DND-41 (cell line): Measurements from ENCODE around the gene MYO1E.

ENCODE experiments used
- ATAC-seq: fragments of 200-7000 bp; cut with Tn5 transposase; 3 replicates; pipeline ENCODE4 v1.9.1; 2021; ENCODE audit warnings: low read depth; ENCODE audit not compliant: insufficient read depth
- DNase-seq: peaks from one replicate; pipeline ENCODE4 v3.0.0-alpha.2; 2020
- H2AFZ ChIP-seq: 2 replicates; pipeline ENCODE4 v1.6.0; 2012; ENCODE audit warnings: low read depth, low read length
- H3K27ac ChIP-seq: 2 replicates; pipeline ENCODE4 v1.5.1; 2012; ENCODE audit warnings: low read length, inconsistent platforms
- H3K27me3 ChIP-seq: fragments of 200-600 bp; sonication (generic); 2 replicates; pipeline ENCODE4 v1.6.0; 2012; ENCODE audit warnings: low read length, mild to moderate bottlenecking, inconsistent platforms; ENCODE audit not compliant: insufficient read depth, poor library complexity
- H3K36me3 ChIP-seq: 2 replicates; pipeline ENCODE4 v1.5.1; 2012; ENCODE audit warnings: low read length, inconsistent platforms; ENCODE audit not compliant: insufficient read depth
- H3K4me1 ChIP-seq: 2 replicates; pipeline ENCODE4 v1.5.1; 2012; ENCODE audit warnings: mild to moderate bottlenecking, low read length; ENCODE audit not compliant: insufficient read depth
- H3K4me2 ChIP-seq: 2 replicates; pipeline ENCODE4 v1.6.0; 2012; ENCODE audit warnings: mild to moderate bottlenecking, moderate library complexity, low read length, inconsistent platforms; ENCODE audit not compliant: insufficient read depth
- H3K4me3 ChIP-seq, 2 experiments: fragments of 200-600 bp in 1 of 2; shearing (Covaris generic) in 1 of 2; 2 replicates each; pipeline ENCODE4 v1.5.1; 2012 to 2016; ENCODE audit warnings: inconsistent platforms in 2 of 2, low read length in 2 of 2, mild to moderate bottlenecking in 2 of 2, low read depth in 1 of 2, moderate library complexity in 1 of 2
- H3K79me2 ChIP-seq: 2 replicates; pipeline ENCODE4 v1.6.0; 2012; ENCODE audit warnings: low read length, inconsistent platforms; ENCODE audit not compliant: insufficient read depth
- H3K9ac ChIP-seq: 2 replicates; pipeline ENCODE4 v1.6.0; 2012; ENCODE audit warnings: low read depth, mild to moderate bottlenecking, inconsistent platforms, low read length, moderate library complexity
- H3K9me3 ChIP-seq: 2 replicates; pipeline ENCODE4 v1.5.1; 2012; ENCODE audit warnings: low read length, moderate library complexity, mild to moderate bottlenecking, inconsistent platforms; ENCODE audit not compliant: insufficient read depth, severe bottlenecking
- H4K20me1 ChIP-seq: 2 replicates; pipeline ENCODE4 v1.6.0; 2012; ENCODE audit warnings: low read length; ENCODE audit not compliant: insufficient read depth
- EZH2 ChIP-seq: IDR thresholded peaks from 3 replicates; pipeline ENCODE4 v1.6.1; 2012; ENCODE audit warnings: borderline replicate concordance, low read depth, mild to moderate bottlenecking, moderate library complexity, low read length, inconsistent platforms; ENCODE audit not compliant: severe bottlenecking
- TF ChIP-seq, protein P1 (sequence below): IDR thresholded peaks from 2 replicates; pipeline ENCODE4 v1.5.1; 2012; ENCODE audit warnings: borderline replicate concordance, low read length, moderate library complexity, mild to moderate bottlenecking; ENCODE audit not compliant: poor library complexity, severe bottlenecking; ENCODE audit errors: extremely low read depth

Gene MYO1E

DNA sequence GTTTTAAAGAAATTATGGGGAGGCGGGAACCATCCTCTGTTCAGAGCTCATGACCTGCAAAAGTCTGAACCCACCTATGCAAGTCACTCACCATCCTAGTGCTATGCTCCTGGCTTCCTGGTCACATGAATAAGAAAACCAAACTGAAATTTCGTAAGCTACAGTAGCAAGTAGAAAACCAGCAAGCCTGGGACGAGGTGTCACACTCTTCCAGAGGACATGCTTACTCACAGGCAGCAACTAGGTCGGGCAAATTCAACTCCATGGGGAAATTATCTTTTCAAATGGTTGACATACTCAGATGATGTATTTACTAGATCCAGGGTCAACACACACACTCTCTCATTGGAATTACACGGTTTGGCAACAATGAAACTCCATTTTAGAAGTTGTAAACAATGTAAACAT lies 134.7 kb downstream of the MYO1E start:
- H3K4me1 ChIP-seq = no peaks in the 10 kb centered on the region
- TF ChIP-seq EZH2 = no peak
- TF ChIP-seq, protein P1, sequence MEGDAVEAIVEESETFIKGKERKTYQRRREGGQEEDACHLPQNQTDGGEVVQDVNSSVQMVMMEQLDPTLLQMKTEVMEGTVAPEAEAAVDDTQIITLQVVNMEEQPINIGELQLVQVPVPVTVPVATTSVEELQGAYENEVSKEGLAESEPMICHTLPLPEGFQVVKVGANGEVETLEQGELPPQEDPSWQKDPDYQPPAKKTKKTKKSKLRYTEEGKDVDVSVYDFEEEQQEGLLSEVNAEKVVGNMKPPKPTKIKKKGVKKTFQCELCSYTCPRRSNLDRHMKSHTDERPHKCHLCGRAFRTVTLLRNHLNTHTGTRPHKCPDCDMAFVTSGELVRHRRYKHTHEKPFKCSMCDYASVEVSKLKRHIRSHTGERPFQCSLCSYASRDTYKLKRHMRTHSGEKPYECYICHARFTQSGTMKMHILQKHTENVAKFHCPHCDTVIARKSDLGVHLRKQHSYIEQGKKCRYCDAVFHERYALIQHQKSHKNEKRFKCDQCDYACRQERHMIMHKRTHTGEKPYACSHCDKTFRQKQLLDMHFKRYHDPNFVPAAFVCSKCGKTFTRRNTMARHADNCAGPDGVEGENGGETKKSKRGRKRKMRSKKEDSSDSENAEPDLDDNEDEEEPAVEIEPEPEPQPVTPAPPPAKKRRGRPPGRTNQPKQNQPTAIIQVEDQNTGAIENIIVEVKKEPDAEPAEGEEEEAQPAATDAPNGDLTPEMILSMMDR = no peak
- H4K20me1 ChIP-seq = no peaks in the 10 kb centered on the region
- H3K4me2 ChIP-seq = no peak overlapping the region
- H3K4me3 ChIP-seq = no peak overlapping the region
- no peaks in the 10 kb centered on the region for H3K27me3 ChIP-seq
- H3K9ac ChIP-seq = no peak overlapping the region
- no peaks in the 10 kb centered on the region for H3K79me2 ChIP-seq
- H3K27ac ChIP-seq = no peak overlapping the region
- no peak overlapping the region for H2AFZ ChIP-seq
- H3K36me3 ChIP-seq = no peaks in the 10 kb centered on the region
- ATAC-seq = no peak
- no peaks in the 10 kb centered on the region for H3K9me3 ChIP-seq
- DNase-seq = no peak

DNA sequence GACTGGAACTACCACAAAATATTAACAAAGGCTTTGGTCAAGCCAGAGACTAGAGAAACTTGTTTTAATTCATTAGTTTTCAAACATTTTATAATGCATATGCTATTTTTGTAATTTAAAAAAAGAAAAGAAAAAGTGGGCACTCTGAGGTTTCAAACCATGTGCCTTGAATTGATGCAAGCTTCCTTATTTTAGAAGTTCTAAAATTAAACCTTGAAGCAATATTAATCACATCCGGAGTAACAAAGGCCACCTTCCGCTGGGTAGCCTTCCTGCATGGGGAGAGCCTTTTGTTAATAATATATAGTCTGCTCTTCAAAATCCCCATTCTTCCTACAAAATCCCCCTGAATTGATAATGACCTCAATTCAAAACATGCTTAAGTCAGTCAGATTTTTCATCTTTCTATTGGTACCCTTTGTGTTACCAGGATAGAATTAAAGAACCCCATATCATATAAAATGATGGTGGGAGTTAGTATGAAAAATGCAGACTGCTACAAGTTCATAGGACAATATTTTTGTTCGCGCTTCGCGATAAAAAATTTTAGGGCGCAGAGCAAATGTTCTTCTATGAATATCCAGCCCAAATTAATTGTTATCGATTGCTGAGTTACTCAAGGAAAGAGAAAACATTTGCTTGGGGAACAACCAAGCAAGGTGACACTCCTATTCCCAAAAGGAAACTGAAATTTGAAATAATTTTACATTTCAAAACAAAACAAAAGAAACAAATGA lies 135.4 kb downstream of the MYO1E start:
- Histone ChIP-seq H3K4me3 (no peak overlapping the region), H3K27ac (no peak overlapping the region)
- ATAC-seq = no peak

DNA sequence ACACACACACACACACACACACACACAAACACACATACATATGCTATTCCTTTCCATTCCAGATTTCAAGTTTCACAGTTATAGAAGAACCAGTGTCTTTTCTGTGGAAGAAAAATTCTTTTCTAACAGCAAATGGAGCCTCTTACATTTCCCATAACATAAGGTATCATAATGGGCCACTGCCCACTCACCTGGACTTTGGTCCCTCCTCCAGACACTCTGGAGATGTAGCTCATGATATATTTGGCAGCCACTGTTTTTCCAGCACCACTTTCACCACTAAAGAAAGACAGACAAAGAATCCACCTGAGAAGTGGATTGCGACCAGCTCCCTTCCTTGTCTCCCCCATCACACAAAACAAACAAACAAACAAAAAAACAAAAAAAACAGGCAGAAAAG lies 136.3 kb downstream of the MYO1E start:
- H3K36me3 ChIP-seq = no peaks in the 10 kb centered on the region
- H3K4me1 ChIP-seq = no peaks in the 10 kb centered on the region
- H3K9ac ChIP-seq = no peak overlapping the region
- no peak overlapping the region for H2AFZ ChIP-seq
- H3K9me3 ChIP-seq = no peaks in the 10 kb centered on the region
- H3K27ac ChIP-seq = no peak overlapping the region
- no peaks in the 10 kb centered on the region for H4K20me1 ChIP-seq
- DNase-seq (no peak), ATAC-seq (no peak)
- no peak for TF ChIP-seq EZH2
- TF ChIP-seq, protein P1 = no peak
- H3K4me2 ChIP-seq = no peak overlapping the region
- no peaks in the 10 kb centered on the region for H3K79me2 ChIP-seq
- H3K27me3 ChIP-seq = no peaks in the 10 kb centered on the region
- H3K4me3 ChIP-seq = no peak overlapping the region

More for the DNA sequence above, 135.4 kb downstream of the MYO1E start:
- H3K4me2 ChIP-seq = no peak overlapping the region
- TF ChIP-seq EZH2 = no peak
- TF ChIP-seq, protein P1 = no peak
- no peak for DNase-seq
- H3K9me3 ChIP-seq = no peaks in the 10 kb centered on the region
- H3K36me3 ChIP-seq = no peaks in the 10 kb centered on the region
- no peak overlapping the region for H3K9ac ChIP-seq
- H3K4me1 ChIP-seq = no peaks in the 10 kb centered on the region
- H3K27me3 ChIP-seq = no peaks in the 10 kb centered on the region
- no peaks in the 10 kb centered on the region for H4K20me1 ChIP-seq
- H3K79me2 ChIP-seq = no peaks in the 10 kb centered on the region
- no peak overlapping the region for H2AFZ ChIP-seq

DNA sequence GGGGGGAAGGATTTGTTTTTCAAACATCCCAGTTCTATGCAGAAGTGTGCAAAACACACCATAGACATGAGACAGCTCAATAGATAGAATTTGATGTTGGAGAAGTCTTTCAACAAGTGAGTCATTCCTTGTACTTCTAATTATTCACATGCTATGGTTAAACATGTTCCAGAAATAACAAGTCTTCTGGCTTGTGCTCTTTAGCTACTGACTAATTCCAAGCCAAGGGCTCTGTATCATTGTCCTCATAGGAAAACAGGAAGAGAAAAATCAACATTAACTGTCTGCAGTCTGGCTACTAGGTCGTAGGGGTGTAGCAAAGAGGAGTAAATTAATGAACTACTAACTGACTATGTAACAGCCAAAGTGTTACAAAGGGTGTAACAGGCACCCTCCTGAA lies 140.2 kb downstream of the MYO1E start:
- H3K9me3 ChIP-seq = no peaks in the 10 kb centered on the region
- no peak overlapping the region for H2AFZ ChIP-seq
- H3K4me1 ChIP-seq = no peaks in the 10 kb centered on the region
- no peaks in the 10 kb centered on the region for H3K79me2 ChIP-seq
- no peak for ATAC-seq
- H4K20me1 ChIP-seq = no peaks in the 10 kb centered on the region
- no peak overlapping the region for H3K9ac ChIP-seq
- TF ChIP-seq EZH2 = no peak
- TF ChIP-seq, protein P1 = no peak
- DNase-seq = no peak
- H3K27ac ChIP-seq = no peak overlapping the region
- no peaks in the 10 kb centered on the region for H3K27me3 ChIP-seq
- no peaks in the 10 kb centered on the region for H3K36me3 ChIP-seq
- H3K4me3 ChIP-seq = no peak overlapping the region
- H3K4me2 ChIP-seq = no peak overlapping the region
